Endothelial cell of umbilical vein (primary cell): ENCODE data around the gene DENND5A.
A peak's percentile ranks its signal among the peaks of the same experiment; 100 is the strongest.

ENCODE experiments used
- CTCF ChIP-seq, 2 donors: IDR thresholded peaks; 1 replicate in 1 of 2; 2 replicates in 1 of 2; pipeline ENCODE4 v1.5.1; 2011; ENCODE audit warnings: low read length in 2 of 2, mild to moderate bottlenecking in 2 of 2, moderate library complexity in 2 of 2, control low read depth in 1 of 2, inconsistent platforms in 1 of 2, low read depth in 1 of 2; ENCODE audit not compliant: insufficient read depth in 1 of 2; ENCODE audit errors: extremely low read depth in 1 of 2
- EZH2 ChIP-seq: IDR thresholded peaks from 2 replicates; pipeline ENCODE4 v1.6.1; 2012; ENCODE audit warnings: borderline replicate concordance, low read depth, mild to moderate bottlenecking, moderate library complexity, low read length, inconsistent platforms; ENCODE audit not compliant: severe bottlenecking
- FOS ChIP-seq: IDR thresholded peaks from 2 replicates; pipeline ENCODE4 v1.6.1; 2011; ENCODE audit warnings: mild to moderate bottlenecking, low read length, moderate library complexity, borderline replicate concordance; ENCODE audit not compliant: insufficient read depth
- GATA2 ChIP-seq: IDR thresholded peaks from 2 replicates; pipeline ENCODE4 v1.7.0; 2011; ENCODE audit warnings: low read depth, mild to moderate bottlenecking, moderate library complexity, mixed read lengths, low read length; ENCODE audit not compliant: insufficient read length, insufficient read depth
- JUN ChIP-seq: IDR thresholded peaks from 2 replicates; pipeline ENCODE4 v1.6.1; 2011; ENCODE audit warnings: borderline replicate concordance, low read depth; ENCODE audit not compliant: insufficient read length, insufficient read depth
- MYC ChIP-seq: IDR thresholded peaks from one replicate; pipeline ENCODE4 v1.6.1; 2011; ENCODE audit warnings: mild to moderate bottlenecking, low read depth, low read length
- POLR2A ChIP-seq: IDR thresholded peaks from 2 replicates; pipeline ENCODE4 v1.6.1; 2012; ENCODE audit warnings: low read depth, mild to moderate bottlenecking, control low read depth, low read length
- POLR2AphosphoS5 ChIP-seq: IDR thresholded peaks from 2 replicates; pipeline ENCODE4 v1.6.1; 2012; ENCODE audit warnings: low read depth, mild to moderate bottlenecking, control low read depth, low read length, moderate library complexity; ENCODE audit not compliant: insufficient read depth
- TF ChIP-seq, protein P1 (sequence below): IDR thresholded peaks from 2 replicates; pipeline ENCODE4 v1.6.1; 2011; ENCODE audit not compliant: insufficient read depth, insufficient read length

DNA sequence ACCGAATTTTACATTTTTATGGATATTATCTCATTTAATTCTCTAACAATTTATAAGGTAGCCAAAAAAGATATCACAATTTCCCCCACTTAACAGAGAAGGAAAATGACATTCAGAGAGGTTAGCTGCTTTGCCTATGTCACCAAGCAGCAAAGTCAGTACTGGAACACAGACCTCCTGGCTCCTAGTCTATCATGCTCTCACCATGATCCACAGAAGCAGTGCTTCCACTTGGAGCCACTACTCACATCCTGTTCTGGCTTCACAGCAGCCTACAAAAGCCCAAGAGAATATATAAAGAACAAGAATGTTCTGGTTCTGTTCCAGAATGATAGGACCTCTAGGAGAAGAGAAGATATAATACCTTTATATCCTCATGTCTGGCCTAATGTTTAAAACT, 114.2 kb downstream of the DENND5A start:
- TF ChIP-seq POLR2AphosphoS5 = peak; percentile 40
- TF ChIP-seq CTCF (IDR thresholded peaks at IDR 0.05; ENCODE audit: extremely low read depth in 1 of 2, insufficient read depth in 1 of 2, low read depth in 1 of 2, low read length in 2 of 2) = no peak
- TF ChIP-seq GATA2 = no peak
- no peak for TF ChIP-seq POLR2A
- no peak for TF ChIP-seq MYC
- TF ChIP-seq EZH2 = no peak
- TF ChIP-seq, protein P1, sequence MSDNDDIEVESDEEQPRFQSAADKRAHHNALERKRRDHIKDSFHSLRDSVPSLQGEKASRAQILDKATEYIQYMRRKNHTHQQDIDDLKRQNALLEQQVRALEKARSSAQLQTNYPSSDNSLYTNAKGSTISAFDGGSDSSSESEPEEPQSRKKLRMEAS = no peak
- TF ChIP-seq JUN = no peak
- no peak for TF ChIP-seq FOS
